HEK293T (cell line): ENCODE measurements around the gene EID2.
A peak's percentile ranks its signal among the peaks of the same experiment; 100 is the strongest.

ENCODE experiments used
- HDGF ChIP-seq: fragments of 450-650 bp; IDR thresholded peaks from 2 replicates; pipeline ENCODE4 v1.6.1; 2017; ENCODE audit warnings: antibody characterized with exemption, borderline replicate concordance
- PKNOX1 ChIP-seq: fragments of 450-650 bp; IDR thresholded peaks from 2 replicates; pipeline ENCODE4 v1.6.1; 2016
- SP1 ChIP-seq: fragments of 450-650 bp; IDR thresholded peaks from 2 replicates; pipeline ENCODE4 v1.6.1; 2017

- TF ChIP-seq HDGF, result no peak
- no peak for TF ChIP-seq SP1
- TF ChIP-seq PKNOX1, result peak; percentile 97
These were observed 41.8 kb downstream of the EID2 start for GRCh38 chr19:39497996-39498797.
